BLaER1 treated with 17β-estradiol and CSF1 and Interleukin-3, amounts not matched to agents 10 nM and 100 nM (cell line): ENCODE data around the gene CDH4.

Source experiments
- H3K27ac ChIP-seq, 11 experiments: shearing (Covaris generic); formaldehyde crosslinking; 2 replicates each; pipeline ENCODE4 v1.8.1; 2022
- H3K27me3 ChIP-seq, 11 experiments: shearing (Covaris generic); formaldehyde crosslinking; 2 replicates each; pipeline ENCODE4 v1.8.1; 2022
- H3K36me3 ChIP-seq, 11 experiments: shearing (Covaris generic); formaldehyde crosslinking; 2 replicates each; pipeline ENCODE4 v1.8.1; 2022
- H3K4me1 ChIP-seq, 10 experiments: shearing (Covaris generic); formaldehyde crosslinking; 2 replicates each; pipeline ENCODE4 v1.8.1; 2022
- H3K4me2 ChIP-seq, 11 experiments: shearing (Covaris generic); formaldehyde crosslinking; 2 replicates each; pipeline ENCODE4 v1.8.1; 2022
- H3K4me3 ChIP-seq, 10 experiments: shearing (Covaris generic); formaldehyde crosslinking; 2 replicates each; pipeline ENCODE4 v1.8.1; 2022
- H3K9ac ChIP-seq, 11 experiments: shearing (Covaris generic); formaldehyde crosslinking; 2 replicates each; pipeline ENCODE4 v1.8.1; 2022
- H3K9me3 ChIP-seq, 11 experiments: shearing (Covaris generic); formaldehyde crosslinking; replicated peaks in 1 of 11; 2 replicates each; pipeline ENCODE4 v1.8.1; 2022
- H4K20me1 ChIP-seq, 11 experiments: shearing (Covaris generic); formaldehyde crosslinking; 2 replicates each; pipeline ENCODE4 v1.8.1; 2022
- Cebpa-rat ChIP-seq, 11 experiments: shearing (Covaris generic); IDR thresholded peaks; 2 replicates each; pipeline ENCODE4 v1.8.1; 2022

CDH4 gene

DNA sequence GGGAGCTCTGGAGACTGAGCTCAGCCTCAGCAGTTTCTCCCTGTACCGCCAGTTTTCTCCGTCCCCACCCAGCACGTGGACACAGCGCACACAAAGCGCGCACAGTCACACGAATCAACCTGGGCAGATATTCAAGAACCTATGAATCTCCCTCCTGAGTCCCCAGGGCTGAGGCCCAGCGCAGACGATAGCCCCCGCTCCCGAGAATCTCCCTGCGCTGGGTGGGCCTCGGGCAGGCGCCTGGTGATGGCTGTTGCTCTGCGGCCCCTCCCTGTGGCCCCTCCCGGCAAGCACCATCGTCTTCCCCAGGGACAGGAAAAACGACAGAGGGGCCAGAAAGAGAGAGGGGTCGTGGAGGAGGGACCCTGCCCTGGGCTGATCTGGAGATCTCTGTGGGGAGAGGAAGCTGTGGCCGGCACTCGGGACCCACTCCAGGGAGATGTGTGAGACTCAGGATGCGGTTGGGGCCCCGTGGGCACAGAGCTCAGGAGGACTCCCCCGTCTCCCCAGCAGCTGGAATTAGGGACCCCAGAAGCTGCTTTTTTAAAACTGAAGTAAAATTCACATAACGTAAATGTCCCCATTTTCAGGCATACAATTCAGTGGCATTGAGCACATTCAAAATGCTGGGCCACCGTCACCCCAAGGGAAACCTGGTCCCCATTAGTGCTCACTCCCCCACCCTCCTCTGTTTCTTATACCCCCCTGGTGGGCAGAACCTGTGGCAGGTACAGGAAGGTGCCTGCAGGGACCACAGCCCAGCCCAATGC is 482.9 kb downstream of the CDH4 start:
- Histone ChIP-seq H3K4me2 (peak overlapping the region; percentile 31 to 97 (median 85)), H3K4me1 (peaks cover 22 to 63% (median 52%) of the 10 kb centered on the region in 10 experiments), H3K9ac (peak overlapping the region in 4 of 11 experiments; percentile 1 to 26 (median 6); a peak in 7 of 22 replicates), H3K36me3 (no peaks in the 10 kb centered on the region), H3K27me3 (peaks cover 0 to 66% (median 22%) of the 10 kb centered on the region in 11 experiments; a peak in 13 of 22 replicates), H3K27ac (no peak overlapping the region), H3K9me3 (no peaks in the 10 kb centered on the region), H4K20me1 (peaks cover 0 to 59% (median 21%) of the 10 kb centered on the region in 11 experiments; a peak in 16 of 22 replicates), H3K4me3 (peak overlapping the region in 2 of 10 experiments; percentile 12 to 29; a peak in 2 of 20 replicates)
- no peak for TF ChIP-seq Cebpa-rat (IDR thresholded peaks at IDR 0.05)

DNA sequence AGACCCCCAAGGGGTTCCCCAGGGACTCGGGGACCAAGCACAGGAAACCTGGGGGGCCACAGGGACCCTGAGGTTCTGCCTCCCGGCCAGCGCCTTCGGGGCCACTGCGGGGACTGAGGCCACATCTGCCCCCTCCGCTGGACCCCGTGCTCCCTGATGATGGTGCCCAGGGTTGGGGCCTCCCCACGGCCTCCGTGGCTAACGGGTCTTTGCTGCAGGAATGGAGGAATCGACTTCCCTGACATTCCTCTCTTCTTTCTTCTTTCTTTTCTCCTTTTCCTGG is 483.4 kb downstream of the CDH4 start:
- peaks cover 0 to 66% (median 22%) of the 10 kb centered on the region in 11 experiments; a peak in 13 of 22 replicates for H3K27me3 ChIP-seq
- H3K4me1 ChIP-seq = peaks cover 22 to 65% (median 52%) of the 10 kb centered on the region in 10 experiments
- H3K9ac ChIP-seq = peak overlapping the region in 2 of 11 experiments; percentile 11 to 26; a peak in 1 of 22 replicates
- H3K36me3 ChIP-seq = no peaks in the 10 kb centered on the region
- H3K4me3 ChIP-seq = no peak overlapping the region; a peak in 2 of 20 replicates
- H3K9me3 ChIP-seq = no peaks in the 10 kb centered on the region
- no peak overlapping the region for H3K27ac ChIP-seq
- TF ChIP-seq Cebpa-rat (IDR thresholded peaks at IDR 0.05) = no peak
- peaks cover 0 to 60% (median 24%) of the 10 kb centered on the region in 11 experiments; a peak in 16 of 22 replicates for H4K20me1 ChIP-seq
- peak overlapping the region; percentile 31 to 97 (median 85) for H3K4me2 ChIP-seq

DNA sequence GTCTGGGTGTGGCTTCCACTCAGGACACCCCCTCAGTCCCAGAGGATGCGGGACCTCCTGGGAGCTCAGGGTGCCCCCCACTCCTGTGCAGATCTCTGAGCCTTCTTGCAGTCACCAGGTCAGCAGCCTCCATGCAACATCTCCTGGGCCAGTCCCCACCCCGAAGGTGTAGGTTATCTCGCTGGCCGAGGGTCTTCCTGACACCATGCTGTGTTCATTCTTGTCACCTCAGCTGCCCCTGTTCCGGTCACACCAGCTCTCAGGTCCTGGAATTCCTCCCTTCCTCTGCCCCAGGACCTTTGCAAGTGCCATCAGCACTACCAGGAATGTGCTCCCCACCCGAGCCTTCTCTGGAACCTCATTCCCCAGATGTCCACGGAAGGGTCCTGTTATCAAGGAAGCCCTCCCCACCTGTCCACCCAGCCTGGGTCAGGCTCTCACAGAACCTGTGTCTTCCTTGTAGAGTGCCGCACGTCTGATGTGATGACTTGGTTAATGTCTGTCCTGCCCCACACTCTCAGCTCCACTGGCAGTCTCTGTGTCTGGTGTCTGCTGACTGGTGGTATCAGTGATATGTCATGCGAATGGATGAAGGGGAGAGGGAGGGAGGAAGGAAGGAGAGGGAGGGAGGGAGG is 484.1 kb downstream of the CDH4 start:
- Histone ChIP-seq H3K9ac (no peak overlapping the region), H3K9me3 (no peaks in the 10 kb centered on the region), H4K20me1 (peaks cover 0 to 53% (median 24%) of the 10 kb centered on the region in 11 experiments; a peak in 16 of 22 replicates), H3K4me3 (no peak overlapping the region), H3K36me3 (no peaks in the 10 kb centered on the region), H3K27ac (no peak overlapping the region), H3K4me1 (peaks cover 22 to 68% (median 52%) of the 10 kb centered on the region in 10 experiments), H3K4me2 (peak overlapping the region in 9 of 11 experiments; percentile 3 to 97 (median 88); a peak in 17 of 22 replicates), H3K27me3 (peaks cover 0 to 66% (median 22%) of the 10 kb centered on the region in 11 experiments; a peak in 13 of 22 replicates)
- no peak for TF ChIP-seq Cebpa-rat (IDR thresholded peaks at IDR 0.05)

DNA sequence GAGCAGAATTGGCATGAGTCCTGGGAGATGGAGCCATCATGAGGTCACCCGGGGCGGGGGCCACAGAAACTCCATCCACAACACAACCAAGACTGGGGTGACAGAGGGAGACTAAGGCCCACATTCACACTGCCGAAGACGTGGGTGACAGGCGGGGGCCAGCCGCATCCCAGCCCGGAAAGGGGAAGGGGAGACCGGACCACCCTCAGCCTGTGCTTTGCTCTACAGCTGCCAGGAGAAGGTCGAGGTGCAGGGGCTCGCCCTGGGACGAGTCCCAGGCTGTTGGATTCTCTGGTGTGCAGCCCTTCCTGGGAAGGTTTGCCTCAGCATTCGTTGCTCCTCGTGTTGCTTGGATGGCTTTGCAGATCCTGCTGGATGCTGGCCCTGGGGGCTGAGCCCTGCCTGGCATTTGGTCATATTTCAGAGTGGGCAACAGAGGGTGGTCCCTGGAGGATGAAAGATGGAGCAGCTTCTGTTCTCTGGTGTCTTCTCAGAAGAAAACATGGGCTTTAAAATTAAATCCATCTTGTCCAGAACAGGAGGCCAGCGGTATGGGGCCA is 484.8 kb downstream of the CDH4 start:
- Histone ChIP-seq H3K9ac (no peak overlapping the region), H3K4me3 (no peak overlapping the region), H3K9me3 (no peaks in the 10 kb centered on the region), H4K20me1 (peaks cover 0 to 51% (median 24%) of the 10 kb centered on the region in 11 experiments; a peak in 15 of 22 replicates), H3K27me3 (peaks cover 0 to 66% (median 22%) of the 10 kb centered on the region in 11 experiments; a peak in 13 of 22 replicates), H3K4me2 (peak overlapping the region in 7 of 11 experiments; percentile 83 to 97 (median 91); a peak in 14 of 22 replicates), H3K4me1 (peaks cover 22 to 73% (median 52%) of the 10 kb centered on the region in 10 experiments), H3K27ac (no peak overlapping the region), H3K36me3 (no peaks in the 10 kb centered on the region)
- no peak for TF ChIP-seq Cebpa-rat (IDR thresholded peaks at IDR 0.05)

DNA sequence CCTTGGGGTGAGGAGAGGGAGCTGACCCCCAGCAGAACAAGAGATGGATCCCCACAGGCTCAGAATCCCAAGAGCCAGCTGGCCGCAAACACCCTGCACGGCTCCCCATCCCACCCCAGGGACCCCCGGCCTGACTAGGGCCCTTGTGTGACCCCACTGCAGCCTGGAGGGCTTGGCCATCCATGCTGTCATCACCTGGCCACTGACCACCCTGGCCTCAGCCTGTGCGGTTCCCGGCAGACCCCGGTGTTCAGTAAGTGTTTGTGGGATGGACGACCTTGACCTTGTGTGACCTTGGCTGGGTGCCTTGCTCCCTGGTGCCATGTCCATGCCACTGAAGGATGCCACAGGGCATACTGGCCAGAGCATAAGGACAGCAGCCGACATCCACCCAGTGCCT is 485.3 kb downstream of the CDH4 start:
- Histone ChIP-seq H3K27me3 (peaks cover 0 to 66% (median 22%) of the 10 kb centered on the region in 11 experiments; a peak in 13 of 22 replicates), H3K4me2 (peak overlapping the region in 6 of 11 experiments; percentile 48 to 54 (median 52); a peak in 8 of 22 replicates), H3K9me3 (no peaks in the 10 kb centered on the region), H3K27ac (no peak overlapping the region), H3K9ac (no peak overlapping the region), H3K36me3 (no peaks in the 10 kb centered on the region), H3K4me1 (peaks cover 27 to 78% (median 54%) of the 10 kb centered on the region in 10 experiments), H4K20me1 (peaks cover 0 to 55% (median 25%) of the 10 kb centered on the region in 11 experiments; a peak in 15 of 22 replicates), H3K4me3 (no peak overlapping the region)
- no peak for TF ChIP-seq Cebpa-rat (IDR thresholded peaks at IDR 0.05)

DNA sequence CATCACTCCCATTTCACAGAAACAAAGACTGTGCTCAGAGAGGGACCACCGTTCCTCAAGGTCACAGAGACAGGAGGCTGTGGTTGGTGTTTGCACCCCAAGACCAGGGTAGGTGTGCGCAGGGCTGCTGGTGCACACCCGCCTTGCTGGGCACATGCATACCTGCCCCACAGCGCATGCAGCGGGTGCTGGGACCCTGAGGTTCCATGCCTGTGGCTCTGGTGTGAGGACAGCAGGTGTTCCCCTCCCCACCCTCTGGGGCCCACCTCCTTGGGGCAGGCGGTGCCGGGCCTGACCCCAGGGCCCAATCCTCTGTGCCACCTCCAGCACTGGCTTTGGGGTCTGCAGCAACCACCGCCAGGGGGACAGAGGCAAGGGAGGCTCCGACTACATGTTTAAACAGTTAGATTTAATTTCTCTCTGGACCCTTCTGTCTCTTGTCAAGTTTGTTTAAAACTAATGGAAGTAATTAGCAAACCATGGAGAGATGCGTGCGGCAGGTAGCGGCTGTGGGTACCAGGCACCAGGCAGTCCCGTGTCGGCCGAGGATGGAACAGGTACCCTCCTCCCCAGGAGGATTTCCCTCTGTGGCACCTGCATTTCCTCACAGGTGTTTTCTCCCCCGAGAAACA is 485.9 kb downstream of the CDH4 start:
- no peak for TF ChIP-seq Cebpa-rat (IDR thresholded peaks at IDR 0.05)
- Histone ChIP-seq H3K4me1 (peaks cover 33 to 81% (median 58%) of the 10 kb centered on the region in 10 experiments), H3K4me3 (no peak overlapping the region), H3K9me3 (no peaks in the 10 kb centered on the region), H4K20me1 (peaks cover 0 to 60% (median 22%) of the 10 kb centered on the region in 11 experiments; a peak in 15 of 22 replicates), H3K27me3 (peaks cover 0 to 69% (median 22%) of the 10 kb centered on the region in 11 experiments; a peak in 14 of 22 replicates), H3K4me2 (peak overlapping the region in 8 of 11 experiments; percentile 23 to 54 (median 50); a peak in 12 of 22 replicates), H3K27ac (no peak overlapping the region), H3K36me3 (no peaks in the 10 kb centered on the region), H3K9ac (no peak overlapping the region)

DNA sequence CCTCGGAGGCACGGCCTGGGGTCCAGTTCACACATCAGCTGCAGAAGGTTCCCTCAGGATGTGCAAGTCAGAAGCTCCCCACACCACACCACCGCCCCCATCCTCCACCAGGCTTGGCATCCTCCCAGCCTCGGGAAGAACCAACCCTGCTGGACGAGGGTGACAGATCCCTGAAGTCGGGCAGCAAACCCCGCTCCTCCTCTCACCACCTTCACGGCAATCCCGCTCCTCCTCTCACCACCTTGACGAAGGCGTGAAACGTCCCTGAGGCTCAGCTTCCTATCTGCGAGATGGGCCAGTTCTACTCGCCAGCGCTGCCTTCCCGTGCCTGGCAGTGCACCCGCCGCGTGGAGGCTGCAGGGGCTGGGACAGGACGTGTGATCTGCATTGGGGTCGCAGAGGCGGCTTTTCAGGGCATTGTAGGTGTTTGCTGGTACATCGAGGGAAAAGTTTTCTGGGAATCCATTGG is 486.6 kb downstream of the CDH4 start:
- Histone ChIP-seq H3K4me3 (no peak overlapping the region), H4K20me1 (peaks cover 0 to 67% (median 23%) of the 10 kb centered on the region in 11 experiments; a peak in 16 of 22 replicates), H3K4me1 (peaks cover 39 to 81% (median 60%) of the 10 kb centered on the region in 10 experiments), H3K27me3 (peaks cover 0 to 70% (median 28%) of the 10 kb centered on the region in 11 experiments; a peak in 14 of 22 replicates), H3K36me3 (no peaks in the 10 kb centered on the region), H3K27ac (no peak overlapping the region), H3K9me3 (no peaks in the 10 kb centered on the region), H3K9ac (no peak overlapping the region), H3K4me2 (peak overlapping the region in 8 of 11 experiments; percentile 23 to 54 (median 50); a peak in 12 of 22 replicates)
- TF ChIP-seq Cebpa-rat (IDR thresholded peaks at IDR 0.05) = no peak
